HG03442 (cell line): ENCODE results near the gene STAT5B.
"Not testable (repeated sequence)": the region's sequence is repeated elsewhere in the genome, so short reads cannot be mapped to it uniquely, and the experiment has no call there.

Experiments
- ATAC-seq: cut with Tn5 transposase; IDR thresholded peaks from one replicate; pipeline ENCODE4 v1.9.1; 2021; ENCODE audit warnings: mild to moderate bottlenecking, moderate library complexity; ENCODE audit not compliant: unreplicated experiment

Gene STAT5B

DNA sequence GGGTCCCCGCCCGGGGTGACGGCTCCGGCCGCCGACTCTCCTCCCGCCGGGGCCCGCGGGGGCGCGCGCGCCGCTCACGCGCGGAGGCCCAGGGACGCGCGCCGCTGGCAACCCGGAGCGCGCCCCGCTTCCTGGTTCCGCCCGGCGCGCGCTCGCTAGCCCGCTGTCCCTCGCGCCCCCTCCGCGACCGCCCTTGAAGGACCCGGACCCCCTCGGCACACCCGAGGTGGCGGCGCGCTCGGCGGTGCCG, at the start of gene STAT5B:
TSS of gene STAT5B (minus strand) at position 33 of the 250 bp plus-strand sequence. CDS start 44,264 bp downstream, outside the sequence.
- peak; percentile 59 for ATAC-seq

DNA sequence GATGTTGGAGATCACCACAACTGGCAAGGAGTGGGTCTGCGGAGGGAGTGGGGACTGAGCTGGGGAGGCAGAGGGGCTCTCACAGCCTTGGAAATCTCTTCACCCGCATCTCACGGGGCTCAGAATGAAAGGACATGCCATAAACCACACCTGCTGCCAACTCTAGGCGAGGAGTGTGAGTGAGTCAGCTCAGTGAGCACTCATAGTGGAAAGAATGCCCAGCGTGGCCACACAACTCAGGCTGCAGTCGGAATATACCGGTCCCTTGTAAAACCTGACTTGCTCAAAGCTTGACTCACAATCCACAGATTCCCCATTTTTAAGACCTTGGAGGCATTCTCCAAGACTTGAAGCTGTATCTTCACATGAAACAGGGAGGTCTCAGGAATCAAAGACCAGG, 48.8 kb upstream of the STAT5B start:
- ATAC-seq: no peak

DNA sequence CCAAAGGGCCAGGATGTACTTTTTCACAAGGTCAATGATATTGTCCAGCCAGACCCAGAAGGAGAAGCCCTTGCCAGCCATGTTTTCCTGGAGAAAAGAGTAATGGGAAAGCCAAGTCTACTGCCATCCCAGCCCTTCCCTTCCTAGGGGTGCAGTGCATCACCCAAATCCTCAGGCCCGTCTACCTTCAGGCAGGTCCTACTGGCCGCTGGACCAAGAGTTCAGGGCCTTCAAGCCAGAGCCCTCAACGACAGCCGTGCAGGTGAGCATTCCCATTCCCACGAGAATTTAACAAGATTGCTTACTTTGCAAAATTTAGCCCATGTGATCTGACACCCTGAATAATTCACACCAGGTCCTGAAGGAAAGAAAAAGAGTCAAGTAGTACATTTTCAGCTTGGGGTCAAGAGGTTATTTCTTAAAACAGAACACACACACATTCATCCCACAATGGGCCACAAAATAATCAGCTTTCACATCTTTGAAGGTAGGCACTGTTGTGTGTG, 47.1 kb upstream of the STAT5B start:
- ATAC-seq: no peak

DNA sequence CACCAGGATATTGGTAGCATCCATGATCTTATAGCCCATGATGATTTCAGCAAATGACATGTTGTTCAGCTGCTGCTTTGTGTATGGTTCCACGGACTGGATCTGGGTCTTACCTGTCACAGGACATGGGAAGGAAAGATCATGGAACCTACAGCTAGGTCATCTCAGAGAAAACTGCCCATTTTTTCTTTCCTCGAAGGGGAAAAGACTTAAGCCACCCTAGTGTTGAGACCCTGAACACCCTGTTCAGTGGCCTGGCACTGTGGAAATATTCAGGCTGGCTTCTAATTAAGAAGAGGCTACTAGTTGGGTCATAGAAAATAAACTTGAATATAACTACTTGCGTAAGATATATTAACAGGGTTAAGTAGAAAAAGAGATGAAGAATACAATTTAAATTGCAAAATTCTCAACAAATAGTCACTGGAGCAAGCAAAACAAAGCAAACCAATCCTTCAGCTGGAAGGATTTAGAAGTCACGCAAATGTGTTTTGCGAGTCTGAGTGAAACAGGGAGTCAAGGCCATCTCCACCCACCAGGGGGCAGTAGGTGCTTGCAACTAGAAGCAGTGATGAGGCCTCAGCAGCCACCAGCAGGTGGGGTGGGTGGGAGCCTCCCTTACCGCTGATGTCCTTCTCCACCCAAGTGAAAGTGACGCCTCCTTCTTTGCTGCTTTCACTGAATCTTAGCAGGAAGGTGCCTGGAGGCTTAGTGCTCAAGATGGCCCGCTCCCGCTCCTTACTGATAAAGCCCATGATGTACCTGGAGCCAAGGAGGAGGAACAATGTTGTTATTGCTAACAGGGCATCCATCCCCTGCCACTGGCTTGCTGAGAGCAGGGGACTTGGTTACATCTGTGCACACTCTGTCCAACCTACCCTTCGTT, 46.4 kb upstream of the STAT5B start:
- ATAC-seq: no peak

GRCh38 chr17:42321555-42321954, 45.4 kb upstream of the STAT5B start:
- no peak for ATAC-seq

GRCh38 chr17:42317967-42318366, 41.8 kb upstream of the STAT5B start:
- not testable (repeated sequence) for ATAC-seq

DNA sequence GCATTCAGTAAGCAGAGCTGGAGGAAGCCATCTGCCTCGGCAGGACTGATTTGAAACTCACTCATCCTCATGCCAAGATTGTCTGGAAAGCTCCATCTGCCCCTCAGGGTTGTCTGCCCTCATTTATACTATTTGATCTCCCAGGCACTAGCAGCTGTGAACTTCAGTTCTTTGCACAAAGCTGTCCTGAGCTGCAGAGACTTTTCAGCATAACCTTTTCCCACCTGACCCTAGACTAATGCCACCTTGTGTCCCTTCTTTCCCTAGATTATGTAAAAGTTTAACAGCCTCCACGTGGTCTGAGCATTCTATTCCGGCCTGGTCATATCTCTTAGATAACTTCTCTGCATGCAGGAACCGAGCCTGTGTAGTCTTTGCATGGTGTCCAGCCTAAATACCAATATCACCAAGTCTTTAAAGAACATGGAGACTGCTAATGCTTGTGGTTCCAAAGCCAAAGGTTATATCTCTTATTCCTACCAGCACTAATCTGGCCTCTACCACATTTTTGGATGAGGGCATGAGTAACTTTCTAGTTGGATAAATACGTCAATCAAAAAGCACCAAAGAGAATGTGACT, 41.2 kb upstream of the STAT5B start:
- no peak for ATAC-seq

GRCh38 chr17:42316755-42317154, 40.6 kb upstream of the STAT5B start:
- no peak for ATAC-seq

GRCh38 chr17:42315402-42316156, 39.4 kb upstream of the STAT5B start:
- ATAC-seq: peak; percentile 43

- no peak for ATAC-seq
Measured at GRCh38 chr17:42313773-42314566, 37.8 kb upstream of the STAT5B start.

GRCh38 chr17:42313389-42313772, 37.2 kb upstream of the STAT5B start:
- no peak for ATAC-seq

DNA sequence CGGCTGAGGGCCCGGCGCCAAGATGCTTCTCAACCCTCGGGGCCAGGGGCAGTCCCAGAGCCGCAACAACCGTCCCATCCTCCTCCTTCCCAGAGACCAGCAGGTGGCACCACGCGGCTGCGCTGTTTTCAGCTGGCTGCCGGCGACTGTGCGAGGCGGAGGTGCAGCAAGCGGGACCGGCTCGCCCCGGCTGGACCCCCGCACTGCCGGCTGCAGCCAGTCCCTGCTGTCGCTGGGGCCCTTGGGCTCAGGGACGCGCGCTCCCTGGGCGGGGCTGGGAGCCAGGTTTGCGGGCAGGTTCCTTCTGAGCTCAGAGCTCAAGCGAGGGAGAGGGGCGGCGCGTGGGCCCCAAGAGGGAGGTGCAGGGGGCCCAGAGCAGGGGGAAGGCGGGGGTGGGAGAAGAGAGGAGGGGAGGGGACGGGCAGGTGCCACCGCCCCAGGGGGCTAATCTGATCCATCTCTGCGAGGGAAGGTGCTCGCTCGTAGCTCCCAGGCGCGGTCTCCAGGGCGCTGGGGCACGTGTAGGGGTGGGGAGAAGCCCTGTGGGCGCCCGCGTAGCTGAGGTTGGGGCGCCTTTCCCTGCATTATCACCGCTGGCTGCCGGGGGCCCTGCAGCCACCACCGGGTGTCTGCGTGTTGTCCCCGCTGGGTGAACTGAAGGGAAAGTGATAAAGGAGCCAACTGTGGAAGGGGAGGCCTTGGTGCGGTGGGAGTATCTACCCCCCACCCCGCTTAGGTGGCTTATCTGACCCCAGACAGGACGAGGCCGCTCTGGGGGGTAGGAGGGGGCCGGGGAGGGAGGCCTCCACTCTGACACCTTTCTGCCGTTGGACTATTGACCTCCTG, 36.3 kb upstream of the STAT5B start:
- no peak for ATAC-seq

DNA sequence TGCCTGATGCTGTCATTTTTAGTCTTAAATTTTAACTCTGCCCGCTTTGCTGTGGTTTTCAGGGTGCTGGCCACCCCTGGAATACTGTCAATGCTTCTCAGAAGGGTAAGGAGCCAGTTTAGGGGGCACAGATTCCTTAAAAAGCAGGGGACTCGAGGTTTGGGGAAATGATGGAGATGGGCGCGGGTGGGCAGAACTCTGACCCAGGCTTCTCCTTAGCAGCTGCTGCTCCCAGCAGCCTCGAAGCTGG, 35.8 kb upstream of the STAT5B start:
- ATAC-seq: no peak

- no peak for ATAC-seq
Measured at GRCh38 chr17:42311240-42312034, 35.2 kb upstream of the STAT5B start.

GRCh38 chr17:42310787-42311215, 34.6 kb upstream of the STAT5B start:
- ATAC-seq: no peak

- no peak for ATAC-seq
Measured at GRCh38 chr17:42309986-42310786, 34.0 kb upstream of the STAT5B start.

DNA sequence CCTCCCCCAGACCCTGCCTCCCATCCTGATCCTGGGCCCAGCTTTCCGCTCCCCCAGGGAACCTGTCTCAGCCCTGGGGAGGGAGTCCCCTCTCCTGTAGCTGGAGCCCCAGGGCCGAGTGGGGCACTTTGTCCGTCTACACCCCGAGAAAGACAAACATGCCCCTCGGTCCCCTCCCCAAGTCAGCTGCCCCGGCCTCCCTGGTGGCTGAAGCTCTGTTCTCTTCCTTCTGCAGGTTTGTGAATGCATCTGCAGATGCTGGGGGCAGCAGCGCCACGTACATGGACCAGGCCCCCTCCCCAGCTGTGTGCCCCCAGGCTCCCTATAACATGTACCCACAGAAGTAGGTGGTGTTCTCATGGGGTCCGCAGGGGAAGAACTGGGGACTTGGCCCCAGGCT, 33.0 kb upstream of the STAT5B start:
- no peak for ATAC-seq

- ATAC-seq: no peak
Measured at GRCh38 chr17:42308446-42308845, 32.3 kb upstream of the STAT5B start.
